HepG2 (cell line): ENCODE measurements around the gene ATP11A. TPM values are rescaled to one million over a fixed set of nuclear protein-coding genes. Genes with fewer than 3 reads are reported as not detected.
A peak's percentile ranks its signal among the peaks of the same experiment; 100 is the strongest.

Source experiments
- ELF1 ChIP-seq: sonication (generic); formaldehyde crosslinking; IDR thresholded peaks from 2 replicates; pipeline ENCODE4 v1.4.0; 2020; ENCODE audit warnings: missing genetic modification reagents
- MED13 ChIP-seq: sonication (generic); formaldehyde crosslinking; IDR thresholded peaks from 2 replicates; pipeline ENCODE4 v1.5.0; 2020; ENCODE audit warnings: missing genetic modification reagents
- MTA1 ChIP-seq: sonication (generic); formaldehyde crosslinking; IDR thresholded peaks from 2 replicates; pipeline ENCODE4 v1.4.0; 2020; ENCODE audit warnings: missing genetic modification reagents, mild to moderate bottlenecking, borderline replicate concordance
- MZF1 ChIP-seq: sonication (generic); formaldehyde crosslinking; IDR thresholded peaks from 2 replicates; pipeline ENCODE4 v1.8.1; 2023; ENCODE audit warnings: mild to moderate bottlenecking, missing genetic modification reagents, borderline replicate concordance
- SCMH1 ChIP-seq: sonication (generic); formaldehyde crosslinking; IDR thresholded peaks from 2 replicates; pipeline ENCODE4 v1.9.0; 2021; ENCODE audit warnings: missing genetic modification reagents, mild to moderate bottlenecking, borderline replicate concordance
- SNRNP70 ChIP-seq: fragments of 200-400 bp; formaldehyde crosslinking; IDR thresholded peaks from 2 replicates; pipeline ENCODE4 v1.6.1; 2017; ENCODE audit warnings: mild to moderate bottlenecking, low read depth, low read length, moderate library complexity
- U2AF2 ChIP-seq: fragments of 200-400 bp; formaldehyde crosslinking; IDR thresholded peaks from 2 replicates; pipeline ENCODE4 v1.6.1; 2017; ENCODE audit warnings: low read depth, mild to moderate bottlenecking, low read length
- ZNF3 ChIP-seq: IDR thresholded peaks from 2 replicates; pipeline ENCODE4 v1.7.0; 2017; ENCODE audit warnings: inconsistent platforms
- ZNF660 ChIP-seq: sonication (generic); formaldehyde crosslinking; IDR thresholded peaks from 2 replicates; pipeline ENCODE4 v1.5.1; 2020; ENCODE audit warnings: mild to moderate bottlenecking, low read depth, missing genetic modification reagents, borderline replicate concordance
- ZNF7 ChIP-seq: IDR thresholded peaks from 2 replicates; pipeline ENCODE4 v1.6.1; 2016; ENCODE audit warnings: missing biosample characterization, missing genetic modification reagents
- ZNF737 ChIP-seq: sonication (generic); formaldehyde crosslinking; IDR thresholded peaks from 2 replicates; pipeline ENCODE4 v1.5.0; 2020; ENCODE audit warnings: missing genetic modification reagents, mild to moderate bottlenecking, borderline replicate concordance
- ZNF746 ChIP-seq: sonication (generic); formaldehyde crosslinking; IDR thresholded peaks from 2 replicates; pipeline ENCODE4 v1.8.0; 2022; ENCODE audit warnings: mild to moderate bottlenecking, missing genetic modification reagents
- polyA plus RNA-seq, 8 experiments: library from polyadenylated mRNA; depleted of rRNA in 3 of 8; stranded (reverse) in 7 of 8; unstranded in 1 of 8; fragments of >200 nt; fragmentation: Illumina TruSeq in 4 of 8; extraction: Trizol in 4 of 8; gene quantifications; 2 replicates each; pipeline versions ENCODE4 v1.2.1 to v1.2.3, GENCODE V29; 2011 to 2016; ENCODE audit warnings: low read depth in 4 of 8, missing spikeins in 1 of 8, mixed read lengths in 1 of 8; ENCODE audit not compliant: insufficient read depth in 1 of 8
- total RNA-seq, 5 experiments: library from RNA; depleted of rRNA; stranded (reverse); fragments of >200 nt; fragmentation: Illumina TruSeq; extraction: Trizol; gene quantifications; 2 replicates each; pipeline ENCODE4 v1.2.3, GENCODE V29; 2016; ENCODE audit warnings: low read depth in 1 of 5
- TF ChIP-seq, protein P1 (sequence below): sonication (generic); formaldehyde crosslinking; conservative IDR thresholded peaks from 2 replicates; pipeline ENCODE4 v1.4.0; 2020; ENCODE audit warnings: mild to moderate bottlenecking, missing genetic modification reagents, moderate library complexity
- TF ChIP-seq, protein P2 (sequence below): sonication (generic); formaldehyde crosslinking; IDR thresholded peaks from 2 replicates; pipeline ENCODE4 v1.5.1; 2020; ENCODE audit warnings: missing genetic modification reagents, mild to moderate bottlenecking, borderline replicate concordance
- TF ChIP-seq, protein P3 (sequence below): sonication (generic); formaldehyde crosslinking; IDR thresholded peaks from 2 replicates; pipeline ENCODE4 v1.8.1; 2023; ENCODE audit warnings: mild to moderate bottlenecking, missing genetic modification reagents
- TF ChIP-seq, protein P4 (sequence below): sonication (generic); formaldehyde crosslinking; IDR thresholded peaks from 2 replicates; pipeline ENCODE4 v1.4.0; 2020; ENCODE audit warnings: missing genetic modification reagents, borderline replicate concordance

Gene ATP11A
- total and polyA plus RNA-seq, 2 of the 13 experiments (the other 11 are each of a cell fraction or from before 2014, with no cell fraction given): 18.4 to 20.1 TPM

DNA sequence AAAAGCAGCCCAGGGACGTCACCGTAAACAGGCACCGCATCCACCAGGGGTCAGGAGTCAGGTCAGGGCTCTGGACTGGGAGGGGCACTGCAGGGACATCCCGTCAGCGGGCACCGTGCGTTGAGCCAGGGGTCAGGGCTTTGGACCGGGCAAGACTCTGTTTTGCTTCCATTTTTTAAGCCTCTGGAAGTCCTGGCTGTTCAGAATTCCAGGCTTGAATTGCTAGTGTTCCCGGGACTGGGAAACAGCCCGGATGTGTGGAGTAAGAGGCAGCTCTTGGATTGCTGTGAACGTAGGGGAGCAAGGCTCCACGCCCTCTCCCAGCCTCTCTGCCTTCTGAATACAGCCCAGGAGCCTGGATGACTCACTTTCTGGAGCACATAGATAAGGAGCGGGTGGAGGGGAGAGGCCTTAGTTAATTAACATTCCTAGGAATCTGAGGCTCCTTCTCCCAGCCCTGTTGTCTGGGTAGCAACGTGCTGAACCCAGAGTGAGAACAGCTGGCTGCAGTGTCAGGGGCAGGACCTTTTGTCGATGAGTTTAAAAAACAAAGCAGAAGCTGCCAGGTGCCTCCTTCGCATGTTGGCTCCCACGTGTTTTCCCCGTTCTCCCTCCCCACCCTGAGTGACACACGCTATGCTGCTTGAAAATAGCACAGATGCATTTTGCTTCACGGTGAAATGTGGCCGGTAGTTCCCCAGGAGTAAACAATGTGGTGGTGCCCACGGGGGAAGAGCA is 21.9 kb downstream of the ATP11A start (continued):
- TF ChIP-seq, protein P1, sequence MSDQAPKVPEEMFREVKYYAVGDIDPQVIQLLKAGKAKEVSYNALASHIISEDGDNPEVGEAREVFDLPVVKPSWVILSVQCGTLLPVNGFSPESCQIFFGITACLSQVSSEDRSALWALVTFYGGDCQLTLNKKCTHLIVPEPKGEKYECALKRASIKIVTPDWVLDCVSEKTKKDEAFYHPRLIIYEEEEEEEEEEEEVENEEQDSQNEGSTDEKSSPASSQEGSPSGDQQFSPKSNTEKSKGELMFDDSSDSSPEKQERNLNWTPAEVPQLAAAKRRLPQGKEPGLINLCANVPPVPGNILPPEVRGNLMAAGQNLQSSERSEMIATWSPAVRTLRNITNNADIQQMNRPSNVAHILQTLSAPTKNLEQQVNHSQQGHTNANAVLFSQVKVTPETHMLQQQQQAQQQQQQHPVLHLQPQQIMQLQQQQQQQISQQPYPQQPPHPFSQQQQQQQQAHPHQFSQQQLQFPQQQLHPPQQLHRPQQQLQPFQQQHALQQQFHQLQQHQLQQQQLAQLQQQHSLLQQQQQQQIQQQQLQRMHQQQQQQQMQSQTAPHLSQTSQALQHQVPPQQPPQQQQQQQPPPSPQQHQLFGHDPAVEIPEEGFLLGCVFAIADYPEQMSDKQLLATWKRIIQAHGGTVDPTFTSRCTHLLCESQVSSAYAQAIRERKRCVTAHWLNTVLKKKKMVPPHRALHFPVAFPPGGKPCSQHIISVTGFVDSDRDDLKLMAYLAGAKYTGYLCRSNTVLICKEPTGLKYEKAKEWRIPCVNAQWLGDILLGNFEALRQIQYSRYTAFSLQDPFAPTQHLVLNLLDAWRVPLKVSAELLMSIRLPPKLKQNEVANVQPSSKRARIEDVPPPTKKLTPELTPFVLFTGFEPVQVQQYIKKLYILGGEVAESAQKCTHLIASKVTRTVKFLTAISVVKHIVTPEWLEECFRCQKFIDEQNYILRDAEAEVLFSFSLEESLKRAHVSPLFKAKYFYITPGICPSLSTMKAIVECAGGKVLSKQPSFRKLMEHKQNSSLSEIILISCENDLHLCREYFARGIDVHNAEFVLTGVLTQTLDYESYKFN (CRISPR knock-in tag): peak; percentile 53; the same call in 1 of the 2 replicates
- TF ChIP-seq ZNF746 (CRISPR knock-in tag): no peak
- TF ChIP-seq U2AF2: no peak
- TF ChIP-seq ZNF3: no peak
- TF ChIP-seq MED13: no peak
- TF ChIP-seq MZF1 (CRISPR knock-in tag): no peak
- TF ChIP-seq SNRNP70: no peak
- no peak for TF ChIP-seq ZNF737 (CRISPR knock-in tag)
- TF ChIP-seq MTA1 (CRISPR knock-in tag): 0 out of 2 replicates have a peak, but pooled peaks have one; percentile 15
- no peak for TF ChIP-seq ZNF660 (CRISPR knock-in tag)
- TF ChIP-seq, protein P2, sequence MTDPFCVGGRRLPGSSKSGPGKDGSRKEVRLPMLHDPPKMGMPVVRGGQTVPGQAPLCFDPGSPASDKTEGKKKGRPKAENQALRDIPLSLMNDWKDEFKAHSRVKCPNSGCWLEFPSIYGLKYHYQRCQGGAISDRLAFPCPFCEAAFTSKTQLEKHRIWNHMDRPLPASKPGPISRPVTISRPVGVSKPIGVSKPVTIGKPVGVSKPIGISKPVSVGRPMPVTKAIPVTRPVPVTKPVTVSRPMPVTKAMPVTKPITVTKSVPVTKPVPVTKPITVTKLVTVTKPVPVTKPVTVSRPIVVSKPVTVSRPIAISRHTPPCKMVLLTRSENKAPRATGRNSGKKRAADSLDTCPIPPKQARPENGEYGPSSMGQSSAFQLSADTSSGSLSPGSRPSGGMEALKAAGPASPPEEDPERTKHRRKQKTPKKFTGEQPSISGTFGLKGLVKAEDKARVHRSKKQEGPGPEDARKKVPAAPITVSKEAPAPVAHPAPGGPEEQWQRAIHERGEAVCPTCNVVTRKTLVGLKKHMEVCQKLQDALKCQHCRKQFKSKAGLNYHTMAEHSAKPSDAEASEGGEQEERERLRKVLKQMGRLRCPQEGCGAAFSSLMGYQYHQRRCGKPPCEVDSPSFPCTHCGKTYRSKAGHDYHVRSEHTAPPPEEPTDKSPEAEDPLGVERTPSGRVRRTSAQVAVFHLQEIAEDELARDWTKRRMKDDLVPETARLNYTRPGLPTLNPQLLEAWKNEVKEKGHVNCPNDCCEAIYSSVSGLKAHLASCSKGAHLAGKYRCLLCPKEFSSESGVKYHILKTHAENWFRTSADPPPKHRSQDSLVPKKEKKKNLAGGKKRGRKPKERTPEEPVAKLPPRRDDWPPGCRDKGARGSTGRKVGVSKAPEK (CRISPR knock-in tag): no peak
- TF ChIP-seq ZNF7: no peak
- no peak for TF ChIP-seq ELF1 (CRISPR knock-in tag)
- TF ChIP-seq SCMH1 (CRISPR knock-in tag): no peak
- TF ChIP-seq, protein P3, sequence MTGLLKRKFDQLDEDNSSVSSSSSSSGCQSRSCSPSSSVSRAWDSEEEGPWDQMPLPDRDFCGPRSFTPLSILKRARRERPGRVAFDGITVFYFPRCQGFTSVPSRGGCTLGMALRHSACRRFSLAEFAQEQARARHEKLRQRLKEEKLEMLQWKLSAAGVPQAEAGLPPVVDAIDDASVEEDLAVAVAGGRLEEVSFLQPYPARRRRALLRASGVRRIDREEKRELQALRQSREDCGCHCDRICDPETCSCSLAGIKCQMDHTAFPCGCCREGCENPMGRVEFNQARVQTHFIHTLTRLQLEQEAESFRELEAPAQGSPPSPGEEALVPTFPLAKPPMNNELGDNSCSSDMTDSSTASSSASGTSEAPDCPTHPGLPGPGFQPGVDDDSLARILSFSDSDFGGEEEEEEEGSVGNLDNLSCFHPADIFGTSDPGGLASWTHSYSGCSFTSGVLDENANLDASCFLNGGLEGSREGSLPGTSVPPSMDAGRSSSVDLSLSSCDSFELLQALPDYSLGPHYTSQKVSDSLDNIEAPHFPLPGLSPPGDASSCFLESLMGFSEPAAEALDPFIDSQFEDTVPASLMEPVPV (CRISPR knock-in tag): no peak
- TF ChIP-seq, protein P4, sequence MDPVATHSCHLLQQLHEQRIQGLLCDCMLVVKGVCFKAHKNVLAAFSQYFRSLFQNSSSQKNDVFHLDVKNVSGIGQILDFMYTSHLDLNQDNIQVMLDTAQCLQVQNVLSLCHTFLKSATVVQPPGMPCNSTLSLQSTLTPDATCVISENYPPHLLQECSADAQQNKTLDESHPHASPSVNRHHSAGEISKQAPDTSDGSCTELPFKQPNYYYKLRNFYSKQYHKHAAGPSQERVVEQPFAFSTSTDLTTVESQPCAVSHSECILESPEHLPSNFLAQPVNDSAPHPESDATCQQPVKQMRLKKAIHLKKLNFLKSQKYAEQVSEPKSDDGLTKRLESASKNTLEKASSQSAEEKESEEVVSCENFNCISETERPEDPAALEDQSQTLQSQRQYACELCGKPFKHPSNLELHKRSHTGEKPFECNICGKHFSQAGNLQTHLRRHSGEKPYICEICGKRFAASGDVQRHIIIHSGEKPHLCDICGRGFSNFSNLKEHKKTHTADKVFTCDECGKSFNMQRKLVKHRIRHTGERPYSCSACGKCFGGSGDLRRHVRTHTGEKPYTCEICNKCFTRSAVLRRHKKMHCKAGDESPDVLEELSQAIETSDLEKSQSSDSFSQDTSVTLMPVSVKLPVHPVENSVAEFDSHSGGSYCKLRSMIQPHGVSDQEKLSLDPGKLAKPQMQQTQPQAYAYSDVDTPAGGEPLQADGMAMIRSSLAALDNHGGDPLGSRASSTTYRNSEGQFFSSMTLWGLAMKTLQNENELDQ (CRISPR knock-in tag): no peak
